Panc1 (cell line): ENCODE data around the gene PNMA1. TPM values are rescaled to one million over a fixed set of nuclear protein-coding genes. Genes with fewer than 3 reads are reported as not detected.
A peak's percentile ranks its signal among the peaks of the same experiment; 100 is the strongest.

ENCODE experiments used
- ATAC-seq: fragments of 200-7000 bp; cut with Tn5 transposase; 2 replicates; pipeline ENCODE4 v1.9.1; 2020; ENCODE audit warnings: mild to moderate bottlenecking, moderate library complexity
- BruUV-seq: library from RNA; stranded (reverse); fragments of 400-500 nt; replicated peaks from 2 replicates; lab custom pipeline; 2021; lab: Mats Ljungman, UMichigan
- CTCF ChIA-PET: fragments of 300-600 bp; sonication (Branson Sonifier 250); formaldehyde crosslinking; loops from one replicate; lab custom pipeline; 2022; ENCODE audit warnings: antibody characterized with exemption; lab: Charles Lee
- POLR2A ChIA-PET: fragments of 300-600 bp; sonication (Branson Sonifier 250); formaldehyde crosslinking; loops from one replicate; lab custom pipeline; 2022; ENCODE audit warnings: antibody characterized with exemption; lab: Charles Lee
- DNase-seq: peaks from one replicate; pipeline ENCODE4 v3.0.0-alpha.2; 2010; ENCODE audit warnings: low read depth, low spot score
- H3K27ac ChIP-seq: 2 replicates; pipeline ENCODE4 v1.5.1; 2011; ENCODE audit warnings: mild to moderate bottlenecking, low read length, inconsistent platforms
- H3K27me3 ChIP-seq: fragments of 200-500 bp; sonication (Bioruptor generic); 2 replicates; pipeline ENCODE4 v1.6.0; 2014; ENCODE audit warnings: low read length, inconsistent platforms; ENCODE audit not compliant: control insufficient read depth, insufficient read depth
- H3K36me3 ChIP-seq: fragments of 200-500 bp; sonication (Bioruptor generic); 2 replicates; pipeline ENCODE4 v1.5.1; 2014; ENCODE audit warnings: inconsistent platforms, mild to moderate bottlenecking, low read length, moderate library complexity; ENCODE audit not compliant: control insufficient read depth, insufficient read depth
- H3K4me1 ChIP-seq: 2 replicates; pipeline ENCODE4 v1.5.1; 2011; ENCODE audit warnings: inconsistent platforms, mild to moderate bottlenecking, low read length, moderate library complexity; ENCODE audit not compliant: control insufficient read depth, insufficient read depth
- H3K4me3 ChIP-seq, 2 experiments: 2 replicates each; pipeline ENCODE4 v1.5.1; 2011 to 2012; ENCODE audit warnings: low read depth in 2 of 2, low read length in 2 of 2, mild to moderate bottlenecking in 2 of 2, inconsistent platforms in 1 of 2, moderate library complexity in 1 of 2
- H3K9me3 ChIP-seq: fragments of 200-500 bp; sonication (Bioruptor generic); 2 replicates; pipeline ENCODE4 v1.5.1; 2014; ENCODE audit warnings: low read depth, mild to moderate bottlenecking, inconsistent platforms, low read length, moderate library complexity; ENCODE audit not compliant: control insufficient read depth, insufficient read depth
- POLR2AphosphoS5 ChIP-seq: IDR thresholded peaks from 2 replicates; pipeline ENCODE4 v1.6.1; 2012; ENCODE audit warnings: mild to moderate bottlenecking, low read depth, low read length, moderate library complexity
- SIN3A ChIP-seq: IDR thresholded peaks from 2 replicates; pipeline ENCODE4 v1.6.1; 2012; ENCODE audit warnings: low read depth, mild to moderate bottlenecking, low read length, moderate library complexity, borderline replicate concordance; ENCODE audit not compliant: insufficient read depth
- TCF7L2 ChIP-seq: IDR thresholded peaks from 2 replicates; pipeline ENCODE4 v1.6.1; 2011; ENCODE audit warnings: mild to moderate bottlenecking, low read depth, low read length, inconsistent platforms
- in situ Hi-C: cut with HindIII; loops from 2 replicates; pipeline ENCODE4 v1.10.0; 2016; ENCODE audit warnings: low sequenced_read_pairs, low pct_unique_long_range_greater_than_20kb
- intact Hi-C: fragments of 100-400 bp; cut with micrococcal nuclease; formaldehyde crosslinking; loops from one replicate; pipeline ENCODE4 v1.10.0; 2022; ENCODE audit not compliant: unreplicated experiment
- total RNA-seq: library from RNA; stranded (reverse); gene quantifications from one replicate; pipeline ENCODE4 v1.2.1, GENCODE V29; 2021; ENCODE audit not compliant: unreplicated experiment
- TF ChIP-seq, protein P1 (sequence below): fragments of 450-650 bp; IDR thresholded peaks from 2 replicates; pipeline ENCODE4 v1.5.1; 2017; ENCODE audit warnings: mild to moderate bottlenecking
- TF ChIP-seq, protein P2 (sequence below), 2 experiments: IDR thresholded peaks; 2 replicates each; pipeline ENCODE4 v1.6.1; 2011 to 2012; ENCODE audit warnings: low read depth in 2 of 2, control low read depth in 1 of 2, low read length in 1 of 2, mild to moderate bottlenecking in 1 of 2, moderate library complexity in 1 of 2; ENCODE audit not compliant: insufficient read depth in 1 of 2

The PNMA1 gene
- total RNA-seq, 1 experiment from 2014 or later: 49.7 TPM

DNA sequence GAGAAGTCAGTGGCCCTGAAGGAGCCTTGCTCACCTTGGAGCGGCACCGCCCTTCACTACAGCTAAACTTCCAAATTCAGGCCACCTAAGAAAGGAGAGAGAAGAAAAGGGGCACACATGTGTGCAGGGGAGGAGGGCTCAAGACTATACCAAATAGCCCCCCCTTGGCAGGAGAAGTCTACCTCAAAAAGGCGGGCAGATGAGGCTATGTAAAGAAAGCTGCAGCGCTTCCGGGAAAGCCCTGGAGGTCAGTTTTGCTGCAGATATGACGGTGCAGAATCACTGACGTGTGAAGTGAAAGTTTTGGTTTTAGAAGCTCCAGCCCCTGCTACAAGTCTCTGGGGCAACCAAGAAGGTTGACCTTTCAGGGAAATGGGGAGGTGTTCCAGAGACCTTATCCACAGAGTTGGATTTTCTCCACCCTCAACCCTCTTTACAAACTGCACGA, 48.2 kb upstream of the PNMA1 start:
- H3K36me3 ChIP-seq: no peaks in the 10 kb centered on the region
- in situ Hi-C loops (no loop called here), intact Hi-C loops (loop anchor here (10.0 kb wide), 1 partner anchor 62 kb away; no protein-coding TSS in a partner anchor)
- no peaks in the 10 kb centered on the region for H3K9me3 ChIP-seq
- TF ChIP-seq POLR2AphosphoS5: no peak
- TF ChIP-seq, protein P1, sequence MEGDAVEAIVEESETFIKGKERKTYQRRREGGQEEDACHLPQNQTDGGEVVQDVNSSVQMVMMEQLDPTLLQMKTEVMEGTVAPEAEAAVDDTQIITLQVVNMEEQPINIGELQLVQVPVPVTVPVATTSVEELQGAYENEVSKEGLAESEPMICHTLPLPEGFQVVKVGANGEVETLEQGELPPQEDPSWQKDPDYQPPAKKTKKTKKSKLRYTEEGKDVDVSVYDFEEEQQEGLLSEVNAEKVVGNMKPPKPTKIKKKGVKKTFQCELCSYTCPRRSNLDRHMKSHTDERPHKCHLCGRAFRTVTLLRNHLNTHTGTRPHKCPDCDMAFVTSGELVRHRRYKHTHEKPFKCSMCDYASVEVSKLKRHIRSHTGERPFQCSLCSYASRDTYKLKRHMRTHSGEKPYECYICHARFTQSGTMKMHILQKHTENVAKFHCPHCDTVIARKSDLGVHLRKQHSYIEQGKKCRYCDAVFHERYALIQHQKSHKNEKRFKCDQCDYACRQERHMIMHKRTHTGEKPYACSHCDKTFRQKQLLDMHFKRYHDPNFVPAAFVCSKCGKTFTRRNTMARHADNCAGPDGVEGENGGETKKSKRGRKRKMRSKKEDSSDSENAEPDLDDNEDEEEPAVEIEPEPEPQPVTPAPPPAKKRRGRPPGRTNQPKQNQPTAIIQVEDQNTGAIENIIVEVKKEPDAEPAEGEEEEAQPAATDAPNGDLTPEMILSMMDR: no peak
- TF ChIP-seq TCF7L2: no peak
- TF ChIP-seq SIN3A: no peak
- ATAC-seq: no peak
- POLR2A ChIA-PET: interaction anchor here (0.5 to 0.6 kb wide), 2 partner anchors 10 to 421 kb away, joined by 3 to 7 read pairs; no protein-coding TSS in a partner anchor
- no TSS peak for BruUV-seq
- CTCF ChIA-PET: interaction anchor here (0.5 to 0.8 kb wide), 3 partner anchors 20 to 140 kb away, joined by 3 to 6 read pairs (median 5); no protein-coding TSS in a partner anchor
- H3K27me3 ChIP-seq: no peaks in the 10 kb centered on the region
- H3K4me1 ChIP-seq: peaks cover 62% of the 10 kb centered on the region
- no peak for DNase-seq
- peak overlapping the region; percentile 98 for H3K27ac ChIP-seq
- H3K4me3 ChIP-seq: peak overlapping the region in 1 of 2 experiments; percentile 23; a peak in 1 of 4 replicates

DNA sequence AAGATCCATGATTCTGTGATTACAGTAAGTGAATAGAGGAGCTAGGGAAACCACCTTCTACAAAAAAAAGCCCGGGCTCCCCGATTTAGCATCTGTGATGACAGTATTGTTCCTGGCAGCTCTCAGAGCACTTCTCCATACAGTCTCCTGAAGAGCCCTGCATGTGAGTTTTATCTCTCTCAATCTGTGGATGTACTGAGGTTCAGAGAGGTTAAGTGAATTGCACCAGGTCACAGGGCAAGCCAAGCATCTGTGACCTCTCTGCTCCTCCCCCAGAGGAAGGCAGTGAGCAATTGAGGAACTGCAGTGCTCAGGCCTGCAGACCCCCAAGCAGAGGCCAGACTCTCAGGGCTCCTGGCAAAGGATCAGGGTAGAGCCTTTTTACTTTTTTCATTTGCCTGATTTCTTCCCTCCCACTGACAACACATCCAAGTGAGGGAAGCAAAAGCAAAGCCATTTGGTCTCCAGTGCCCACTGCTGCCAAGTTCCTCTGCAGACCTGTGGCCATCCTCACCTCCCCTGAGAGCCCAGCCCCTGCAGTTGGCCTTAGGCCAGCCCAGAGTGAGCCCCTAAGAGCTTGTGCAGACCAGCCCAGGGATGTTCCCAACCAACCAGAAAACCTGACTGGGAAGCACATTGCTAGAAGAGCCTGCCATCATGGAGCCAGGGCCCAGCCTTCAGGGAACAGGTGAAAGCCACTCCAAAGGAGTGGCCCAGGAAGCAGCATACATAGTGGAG, 47.6 kb upstream of the PNMA1 start:
- TF ChIP-seq, protein P2, sequence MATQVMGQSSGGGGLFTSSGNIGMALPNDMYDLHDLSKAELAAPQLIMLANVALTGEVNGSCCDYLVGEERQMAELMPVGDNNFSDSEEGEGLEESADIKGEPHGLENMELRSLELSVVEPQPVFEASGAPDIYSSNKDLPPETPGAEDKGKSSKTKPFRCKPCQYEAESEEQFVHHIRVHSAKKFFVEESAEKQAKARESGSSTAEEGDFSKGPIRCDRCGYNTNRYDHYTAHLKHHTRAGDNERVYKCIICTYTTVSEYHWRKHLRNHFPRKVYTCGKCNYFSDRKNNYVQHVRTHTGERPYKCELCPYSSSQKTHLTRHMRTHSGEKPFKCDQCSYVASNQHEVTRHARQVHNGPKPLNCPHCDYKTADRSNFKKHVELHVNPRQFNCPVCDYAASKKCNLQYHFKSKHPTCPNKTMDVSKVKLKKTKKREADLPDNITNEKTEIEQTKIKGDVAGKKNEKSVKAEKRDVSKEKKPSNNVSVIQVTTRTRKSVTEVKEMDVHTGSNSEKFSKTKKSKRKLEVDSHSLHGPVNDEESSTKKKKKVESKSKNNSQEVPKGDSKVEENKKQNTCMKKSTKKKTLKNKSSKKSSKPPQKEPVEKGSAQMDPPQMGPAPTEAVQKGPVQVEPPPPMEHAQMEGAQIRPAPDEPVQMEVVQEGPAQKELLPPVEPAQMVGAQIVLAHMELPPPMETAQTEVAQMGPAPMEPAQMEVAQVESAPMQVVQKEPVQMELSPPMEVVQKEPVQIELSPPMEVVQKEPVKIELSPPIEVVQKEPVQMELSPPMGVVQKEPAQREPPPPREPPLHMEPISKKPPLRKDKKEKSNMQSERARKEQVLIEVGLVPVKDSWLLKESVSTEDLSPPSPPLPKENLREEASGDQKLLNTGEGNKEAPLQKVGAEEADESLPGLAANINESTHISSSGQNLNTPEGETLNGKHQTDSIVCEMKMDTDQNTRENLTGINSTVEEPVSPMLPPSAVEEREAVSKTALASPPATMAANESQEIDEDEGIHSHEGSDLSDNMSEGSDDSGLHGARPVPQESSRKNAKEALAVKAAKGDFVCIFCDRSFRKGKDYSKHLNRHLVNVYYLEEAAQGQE (IDR thresholded peaks at IDR 0.05; ENCODE audit: insufficient read depth in 1 of 2, low read depth in 2 of 2, low read length in 1 of 2): no peak
- no peak for TF ChIP-seq SIN3A
- no peak for TF ChIP-seq TCF7L2
- no peak overlapping the region for H3K4me3 ChIP-seq
- in situ Hi-C loops: no loop called here
- intact Hi-C loops: loop anchor here (10.0 kb wide), 1 partner anchor 63 kb away; no protein-coding TSS in a partner anchor
- BruUV-seq: no TSS peak
- ChIA-PET CTCF (interaction anchor here (0.6 to 0.7 kb wide), 2 partner anchors 14 to 21 kb away, joined by 3 to 9 read pairs; no protein-coding TSS in a partner anchor), POLR2A (no interaction called here)
- no peaks in the 10 kb centered on the region for H3K27me3 ChIP-seq
- H3K9me3 ChIP-seq: no peaks in the 10 kb centered on the region
- H3K36me3 ChIP-seq: no peaks in the 10 kb centered on the region
- ATAC-seq (no peak), DNase-seq (no peak)
- peaks cover 65% of the 10 kb centered on the region for H3K4me1 ChIP-seq
- H3K27ac ChIP-seq: peak overlapping the region; percentile 98
